Thoracic aorta (tissue), 2 donors: ENCODE data around the gene MPDZ. TPM values are rescaled to one million over a fixed set of nuclear protein-coding genes. Genes with fewer than 3 reads are reported as not detected.

Experiments
- ATAC-seq: fragments of 150-250 bp; one replicate; pipeline ENCODE4 v1.8.0; 2017; ENCODE audit warnings: low read depth; ENCODE audit not compliant: insufficient number of reproducible peaks, low FRiP score
- DNase-seq: peaks from one replicate; pipeline ENCODE4 v3.0.0-alpha.2; 2020; ENCODE audit warnings: low spot score
- H3K27ac ChIP-seq, 2 donors: fragments of 200-600 bp; sonication (generic); 1 replicate in 1 of 2; 2 replicates in 1 of 2; pipeline ENCODE4 v1.5.1; 2016; ENCODE audit warnings: mild to moderate bottlenecking in 2 of 2, moderate library complexity in 2 of 2
- H3K27me3 ChIP-seq: fragments of 200-600 bp; sonication (generic); replicated peaks from 2 replicates; pipeline ENCODE4 v1.6.0; 2016; ENCODE audit warnings: mild to moderate bottlenecking; ENCODE audit not compliant: insufficient read depth
- H3K36me3 ChIP-seq: fragments of 200-600 bp; sonication (generic); one replicate; pipeline ENCODE4 v1.5.1; 2016
- H3K4me1 ChIP-seq, 2 donors: fragments of 200-600 bp; sonication (generic); 1 replicate in 1 of 2; 2 replicates in 1 of 2; pipeline versions ENCODE4 v1.5.1 to v1.6.0; 2016; ENCODE audit warnings: low read depth in 2 of 2, mild to moderate bottlenecking in 1 of 2; ENCODE audit not compliant: control insufficient read depth in 1 of 2
- H3K4me3 ChIP-seq: fragments of 200-600 bp; sonication (generic); 2 replicates; pipeline ENCODE4 v1.5.1; 2016; ENCODE audit warnings: mild to moderate bottlenecking
- H3K9me3 ChIP-seq: fragments of 200-600 bp; sonication (generic); 2 replicates; pipeline ENCODE4 v1.5.1; 2016
- total RNA-seq, 2 donors: library from RNA; depleted of rRNA; stranded (reverse); fragments of >200 nt; gene quantifications; one replicate each; pipeline versions ENCODE4 v1.1.0 to v1.2.3, GENCODE V29; 2016
- TF ChIP-seq, protein P1 (sequence below): fragments of 200-600 bp; sonication (generic); IDR thresholded peaks from one replicate; pipeline ENCODE4 v1.5.1; 2019; ENCODE audit warnings: antibody characterized with exemption

Gene MPDZ
- total RNA-seq, 2 donors from 2014 or later: 61.2 to 81.2 TPM

DNA sequence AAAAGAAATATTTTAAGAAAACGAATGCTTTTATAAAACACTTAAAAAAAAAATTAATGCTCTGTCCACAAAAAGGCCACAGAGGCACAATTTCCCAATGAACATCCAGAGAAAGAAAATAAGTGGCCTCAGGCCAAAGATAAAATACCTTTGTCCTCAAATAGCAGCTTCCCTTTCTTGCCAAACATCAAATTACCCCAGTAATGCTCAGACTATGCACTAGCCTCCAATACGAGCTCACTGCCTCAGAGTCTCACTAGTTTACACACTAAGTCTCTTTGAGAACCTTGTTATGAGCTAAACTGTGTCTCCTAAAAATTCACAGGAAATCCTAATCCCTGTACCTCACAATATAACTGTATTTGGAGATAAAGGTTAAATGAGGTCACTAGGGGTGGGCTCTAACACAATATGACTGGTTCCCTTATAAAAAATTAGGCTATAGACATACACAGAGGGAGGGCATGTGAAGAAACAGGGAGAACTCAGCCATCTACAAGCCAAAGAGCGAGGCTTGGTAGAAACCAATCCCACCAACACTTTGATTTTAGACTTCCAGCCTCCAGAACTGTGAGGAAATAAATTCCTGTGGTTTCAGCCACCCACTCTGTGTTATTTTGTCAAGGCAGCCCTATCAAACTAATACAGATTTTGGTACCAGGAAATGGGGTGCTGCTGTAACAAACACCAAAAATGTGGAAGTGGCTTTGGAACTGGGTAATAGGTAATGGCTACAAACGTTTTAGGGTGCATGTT lies 4.4 kb downstream of the MPDZ start:
- peaks cover 20 to 49% of the 10 kb centered on the region in 2 donors for H3K4me1 ChIP-seq
- H3K9me3 ChIP-seq: no peaks in the 10 kb centered on the region
- no peaks in the 10 kb centered on the region for H3K27me3 ChIP-seq
- TF ChIP-seq, protein P1, sequence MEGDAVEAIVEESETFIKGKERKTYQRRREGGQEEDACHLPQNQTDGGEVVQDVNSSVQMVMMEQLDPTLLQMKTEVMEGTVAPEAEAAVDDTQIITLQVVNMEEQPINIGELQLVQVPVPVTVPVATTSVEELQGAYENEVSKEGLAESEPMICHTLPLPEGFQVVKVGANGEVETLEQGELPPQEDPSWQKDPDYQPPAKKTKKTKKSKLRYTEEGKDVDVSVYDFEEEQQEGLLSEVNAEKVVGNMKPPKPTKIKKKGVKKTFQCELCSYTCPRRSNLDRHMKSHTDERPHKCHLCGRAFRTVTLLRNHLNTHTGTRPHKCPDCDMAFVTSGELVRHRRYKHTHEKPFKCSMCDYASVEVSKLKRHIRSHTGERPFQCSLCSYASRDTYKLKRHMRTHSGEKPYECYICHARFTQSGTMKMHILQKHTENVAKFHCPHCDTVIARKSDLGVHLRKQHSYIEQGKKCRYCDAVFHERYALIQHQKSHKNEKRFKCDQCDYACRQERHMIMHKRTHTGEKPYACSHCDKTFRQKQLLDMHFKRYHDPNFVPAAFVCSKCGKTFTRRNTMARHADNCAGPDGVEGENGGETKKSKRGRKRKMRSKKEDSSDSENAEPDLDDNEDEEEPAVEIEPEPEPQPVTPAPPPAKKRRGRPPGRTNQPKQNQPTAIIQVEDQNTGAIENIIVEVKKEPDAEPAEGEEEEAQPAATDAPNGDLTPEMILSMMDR: no peak
- no peaks in the 10 kb centered on the region for H3K36me3 ChIP-seq
- ATAC-seq: peak; percentile 16
- H3K27ac ChIP-seq: peak overlapping the region; percentile 58 to 91
- DNase-seq: no peak
- H3K4me3 ChIP-seq: peak overlapping the region; percentile 23

DNA sequence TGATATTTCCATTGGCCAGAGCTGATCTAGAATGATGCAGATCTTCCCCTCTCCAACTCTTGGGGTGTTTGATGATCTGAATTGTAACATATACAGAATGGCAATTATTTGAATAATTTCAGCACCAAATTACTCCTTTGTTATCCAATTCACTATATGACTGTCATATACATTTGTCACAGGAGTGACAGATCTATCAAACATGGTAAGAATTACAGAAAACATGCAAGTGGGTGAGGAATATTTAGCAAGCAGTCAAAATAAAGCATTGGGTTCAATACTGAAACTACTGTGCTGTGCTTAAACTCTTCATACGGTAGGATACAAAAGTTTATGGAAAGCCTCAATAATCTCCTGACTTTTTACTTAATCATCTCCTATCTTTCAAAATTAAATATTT lies 8.8 kb downstream of the MPDZ start:
- TF ChIP-seq, protein P1: no peak
- ATAC-seq (no peak), DNase-seq (no peak)
- Histone ChIP-seq H3K36me3 (no peaks in the 10 kb centered on the region), H3K4me1 (peaks cover 21 to 59% of the 10 kb centered on the region in 2 donors), H3K27ac (no peak overlapping the region), H3K9me3 (no peaks in the 10 kb centered on the region), H3K27me3 (no peaks in the 10 kb centered on the region), H3K4me3 (no peak overlapping the region)

DNA sequence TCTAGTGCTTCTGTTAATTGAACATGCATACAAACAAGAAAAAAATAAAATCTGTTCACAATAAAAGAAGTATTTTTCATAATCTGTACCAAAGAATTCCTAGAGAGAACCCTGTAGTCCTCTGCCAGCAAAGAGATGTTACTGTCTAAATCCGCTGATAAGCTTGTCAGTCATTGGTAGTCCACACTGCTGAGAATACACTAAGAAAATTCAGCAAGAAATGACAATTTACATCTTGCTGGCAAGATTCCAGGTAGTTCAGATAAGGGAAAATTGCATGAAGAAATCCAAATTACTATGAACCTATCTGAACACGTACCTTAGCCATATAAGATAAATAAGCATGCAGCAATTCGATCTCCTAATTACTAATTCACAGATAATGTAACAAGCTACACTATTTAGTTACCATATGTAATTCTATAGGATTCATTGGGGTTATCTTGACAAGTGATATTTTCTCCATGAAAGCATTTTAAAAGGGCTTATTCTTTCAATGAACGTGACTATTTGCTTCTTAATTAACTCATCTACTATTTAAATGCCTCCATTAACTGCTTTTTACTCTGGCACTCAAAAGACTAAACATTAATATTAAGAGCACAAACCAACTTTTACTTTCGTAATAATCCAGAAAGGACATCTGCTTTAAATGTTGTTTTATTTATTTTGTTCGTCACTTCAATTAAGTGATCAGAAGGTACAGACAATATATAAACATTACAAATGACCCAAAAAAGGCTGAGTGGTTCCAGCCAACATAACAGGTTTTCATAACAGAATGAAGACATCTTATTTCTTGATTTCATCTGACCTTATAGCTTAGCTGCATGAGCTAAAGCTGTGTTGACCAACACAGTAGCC lies 9.7 kb downstream of the MPDZ start:
- ATAC-seq (no peak), DNase-seq (no peak)
- Histone ChIP-seq H3K4me3 (no peak overlapping the region), H3K27me3 (no peaks in the 10 kb centered on the region), H3K27ac (no peak overlapping the region), H3K4me1 (peaks cover 19 to 60% of the 10 kb centered on the region in 2 donors), H3K36me3 (no peaks in the 10 kb centered on the region), H3K9me3 (no peaks in the 10 kb centered on the region)
- TF ChIP-seq, protein P1: no peak

DNA sequence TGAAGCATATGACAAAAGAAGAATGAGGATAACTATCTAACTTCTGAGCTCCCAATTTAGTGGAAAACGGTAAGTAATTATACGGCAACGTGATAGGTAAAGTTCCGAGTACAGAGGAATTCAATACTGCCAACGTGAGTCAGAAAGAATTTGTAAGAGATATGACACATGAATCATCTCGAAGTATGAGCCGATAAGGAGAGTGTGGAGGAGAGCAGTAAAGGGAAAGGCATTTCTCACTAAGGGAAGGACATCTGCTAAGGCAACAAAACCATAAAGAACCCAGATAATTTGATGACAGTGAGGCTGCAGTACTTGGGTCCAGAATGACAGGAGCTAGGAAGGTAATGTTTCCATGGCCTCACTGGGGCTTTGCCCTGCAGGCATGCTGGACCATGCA lies 11.0 kb downstream of the MPDZ start:
- peaks cover 22 to 63% of the 10 kb centered on the region in 2 donors for H3K4me1 ChIP-seq
- TF ChIP-seq, protein P1: no peak
- no peak overlapping the region for H3K4me3 ChIP-seq
- peak overlapping the region in 1 of 2 donors; percentile 15 for H3K27ac ChIP-seq
- no peak for DNase-seq
- no peaks in the 10 kb centered on the region for H3K36me3 ChIP-seq
- no peaks in the 10 kb centered on the region for H3K27me3 ChIP-seq
- no peak for ATAC-seq
- no peaks in the 10 kb centered on the region for H3K9me3 ChIP-seq

DNA sequence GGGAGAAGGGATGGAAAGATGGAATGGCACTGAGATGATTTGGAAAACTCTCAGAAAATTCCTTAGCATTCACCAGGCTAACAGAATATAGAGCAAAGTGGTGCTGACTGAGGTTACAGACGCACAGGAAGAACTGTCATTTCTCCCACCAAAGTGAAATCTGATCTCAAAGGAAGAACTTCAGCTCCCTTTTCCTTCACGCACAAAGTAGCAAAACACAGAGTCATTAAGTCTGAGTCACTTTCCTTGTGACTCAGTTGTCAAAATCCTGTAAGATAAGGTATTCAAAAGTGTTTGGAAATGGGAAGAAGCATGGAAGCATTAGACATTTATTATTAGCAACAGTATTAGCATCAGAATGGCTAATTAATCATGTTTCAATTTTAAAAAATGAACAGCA lies 11.7 kb downstream of the MPDZ start:
- Histone ChIP-seq H3K4me1 (peaks cover 22 to 63% of the 10 kb centered on the region in 2 donors), H3K36me3 (no peaks in the 10 kb centered on the region), H3K9me3 (no peaks in the 10 kb centered on the region), H3K4me3 (no peak overlapping the region), H3K27ac (peak overlapping the region; percentile 20 to 54), H3K27me3 (no peaks in the 10 kb centered on the region)
- TF ChIP-seq, protein P1: no peak
- DNase-seq: no peak
- peak; percentile 54 for ATAC-seq
